Osteocyte (in vitro differentiated cells): ENCODE data around the gene SMYD1. TPM values are rescaled to one million over a fixed set of nuclear protein-coding genes. Genes with fewer than 3 reads are reported as not detected.
"Not testable (repeated sequence)": the region's sequence is repeated elsewhere in the genome, so short reads cannot be mapped to it uniquely, and the experiment has no call there.

Experiments
- DNase-seq: peaks from one replicate; pipeline ENCODE4 v3.0.0; 2021; ENCODE audit warnings: mixed read lengths; ENCODE audit not compliant: unreplicated experiment; ENCODE audit errors: extremely low spot score
- H3K27ac Mint-ChIP-seq: one replicate; pipeline ENCODE4 v1.8.0; 2021; ENCODE audit warnings: mild to moderate bottlenecking, mixed read lengths; ENCODE audit not compliant: unreplicated experiment
- H3K27me3 Mint-ChIP-seq: one replicate; pipeline ENCODE4 v1.8.0; 2021; ENCODE audit warnings: mixed read lengths; ENCODE audit not compliant: unreplicated experiment
- H3K36me3 Mint-ChIP-seq: one replicate; pipeline ENCODE4 v1.8.0; 2021; ENCODE audit warnings: mixed read lengths; ENCODE audit not compliant: unreplicated experiment
- H3K4me1 Mint-ChIP-seq: one replicate; pipeline ENCODE4 v1.8.0; 2021; ENCODE audit warnings: mixed read lengths; ENCODE audit not compliant: unreplicated experiment
- H3K4me3 Mint-ChIP-seq: one replicate; pipeline ENCODE4 v1.8.0; 2021; ENCODE audit warnings: mild to moderate bottlenecking, moderate library complexity, mixed read lengths; ENCODE audit not compliant: unreplicated experiment
- H3K9me3 Mint-ChIP-seq: one replicate; pipeline ENCODE4 v1.8.0; 2021; ENCODE audit warnings: mixed read lengths; ENCODE audit not compliant: unreplicated experiment
- CTCF ChIP-seq: fragments of 200-600 bp; sonication (generic); IDR thresholded peaks from 2 replicates; pipeline ENCODE4 v1.5.0; 2021; ENCODE audit warnings: antibody characterized with exemption, mild to moderate bottlenecking, moderate library complexity
- long read RNA-seq: library from polyadenylated mRNA; unstranded; transcript quantifications from one replicate; pipeline ENCODE4 v2.0.0, GENCODE V29; 2021
- total RNA-seq: library from RNA; stranded (reverse); gene quantifications from 2 replicates; pipeline ENCODE4 v1.2.1, GENCODE V29; 2021

Gene SMYD1
- not detected in 2 replicates for total RNA-seq
- long read RNA-seq, result 0 reads

GRCh38 chr2:88067598-88067997, at the start of gene SMYD1:
TSS of gene SMYD1 (plus strand) at chr2:88067825. CDS start at chr2:88067865, 40 bp downstream.
- Mint-ChIP-seq H3K27me3 (peaks cover 6% of the 10 kb centered on the region), H3K27ac (no peak within 1 kb of the TSS), H3K4me3 (no peak within 1 kb of the TSS), H3K4me1 (no peaks in the 10 kb centered on the region), H3K9me3 (no peaks in the 10 kb centered on the region), H3K36me3 (no peaks in the 10 kb centered on the region)
- no peak for DNase-seq
- TF ChIP-seq CTCF, result no peak

DNA sequence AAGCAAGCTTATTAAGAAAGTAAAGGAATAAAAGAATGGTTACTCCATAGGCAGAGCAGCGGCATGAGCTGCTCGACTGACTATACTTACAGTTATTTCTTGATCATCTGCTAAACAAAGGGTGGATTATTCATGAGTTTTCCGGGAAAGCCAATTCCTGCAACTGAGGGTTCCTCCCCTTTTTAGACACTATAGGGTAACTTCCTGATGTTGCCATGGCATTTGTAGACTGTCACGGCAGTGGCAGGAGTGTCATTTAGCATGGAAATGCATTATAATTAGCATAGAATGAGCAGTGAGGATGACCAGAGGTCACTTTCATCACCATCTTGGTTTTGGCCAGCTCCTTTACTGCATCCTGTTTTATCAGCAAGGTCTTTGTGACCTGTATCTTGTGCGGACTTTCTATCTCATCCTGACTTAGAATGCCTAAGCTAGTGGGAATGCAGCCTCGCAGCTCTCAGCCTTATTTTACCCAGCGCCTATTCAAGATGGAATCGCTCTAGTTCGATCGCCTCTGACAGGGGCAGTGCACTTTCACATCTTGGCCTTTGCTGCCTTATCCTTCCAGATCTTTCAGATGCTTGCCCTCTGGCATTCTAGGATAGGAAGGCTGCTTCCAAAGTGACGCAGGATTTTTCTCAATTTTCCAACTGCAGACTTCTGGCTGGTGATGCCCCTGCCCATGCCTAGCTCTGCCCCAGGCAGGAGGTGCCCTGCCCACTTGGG, 49.4 kb upstream of the SMYD1 start:
- not testable (repeated sequence) for H3K36me3 Mint-ChIP-seq, H3K9me3 Mint-ChIP-seq, H3K4me3 Mint-ChIP-seq, H3K27ac Mint-ChIP-seq, H3K27me3 Mint-ChIP-seq
- peaks cover 12% of the 10 kb centered on the region for H3K4me1 Mint-ChIP-seq
- DNase-seq, result peak; percentile 54

- H3K27me3 Mint-ChIP-seq, result no peaks in the 10 kb centered on the region
- H3K9me3 Mint-ChIP-seq, result no peaks in the 10 kb centered on the region
- no peaks in the 10 kb centered on the region for H3K36me3 Mint-ChIP-seq
- H3K4me1 Mint-ChIP-seq, result peaks cover 12% of the 10 kb centered on the region
- no peak overlapping the region for H3K4me3 Mint-ChIP-seq
- H3K27ac Mint-ChIP-seq, result no peak overlapping the region
- DNase-seq, result peak; percentile 54
- no peak for TF ChIP-seq CTCF
Measured at GRCh38 chr2:88018909-88019308, 48.7 kb upstream of the SMYD1 start.

- H3K27me3 Mint-ChIP-seq, result no peaks in the 10 kb centered on the region
- H3K4me3 Mint-ChIP-seq, result no peak overlapping the region
- TF ChIP-seq CTCF, result no peak
- no peaks in the 10 kb centered on the region for H3K9me3 Mint-ChIP-seq
- H3K4me1 Mint-ChIP-seq, result peaks cover 12% of the 10 kb centered on the region
- no peak for DNase-seq
- no peaks in the 10 kb centered on the region for H3K36me3 Mint-ChIP-seq
- no peak overlapping the region for H3K27ac Mint-ChIP-seq
Measured at GRCh38 chr2:88019985-88020384, 47.6 kb upstream of the SMYD1 start.

- no peak for DNase-seq
- H3K36me3 Mint-ChIP-seq, result peaks cover 14% of the 10 kb centered on the region
- H3K27me3 Mint-ChIP-seq, result no peaks in the 10 kb centered on the region
- TF ChIP-seq CTCF, result no peak
- H3K4me1 Mint-ChIP-seq, result peaks cover 1% of the 10 kb centered on the region
- H3K4me3 Mint-ChIP-seq, result no peak overlapping the region
- no peaks in the 10 kb centered on the region for H3K9me3 Mint-ChIP-seq
- no peak overlapping the region for H3K27ac Mint-ChIP-seq
Measured at GRCh38 chr2:88022669-88022921, 45.0 kb upstream of the SMYD1 start.

GRCh38 chr2:88024509-88024908, 43.1 kb upstream of the SMYD1 start:
- Mint-ChIP-seq H3K27me3 (no peaks in the 10 kb centered on the region), H3K36me3 (peaks cover 31% of the 10 kb centered on the region), H3K4me1 (no peaks in the 10 kb centered on the region), H3K4me3 (no peak overlapping the region), H3K27ac (no peak overlapping the region), H3K9me3 (no peaks in the 10 kb centered on the region)
- no peak for TF ChIP-seq CTCF
- DNase-seq, result no peak
